ENCODE results near the gene MSI1.
A peak's percentile ranks its signal among the peaks of the same experiment; 100 is the strongest.
"Not testable (repeated sequence)": the region's sequence is repeated elsewhere in the genome, so short reads cannot be mapped to it uniquely, and the experiment has no call there.

Gene MSI1

DNA sequence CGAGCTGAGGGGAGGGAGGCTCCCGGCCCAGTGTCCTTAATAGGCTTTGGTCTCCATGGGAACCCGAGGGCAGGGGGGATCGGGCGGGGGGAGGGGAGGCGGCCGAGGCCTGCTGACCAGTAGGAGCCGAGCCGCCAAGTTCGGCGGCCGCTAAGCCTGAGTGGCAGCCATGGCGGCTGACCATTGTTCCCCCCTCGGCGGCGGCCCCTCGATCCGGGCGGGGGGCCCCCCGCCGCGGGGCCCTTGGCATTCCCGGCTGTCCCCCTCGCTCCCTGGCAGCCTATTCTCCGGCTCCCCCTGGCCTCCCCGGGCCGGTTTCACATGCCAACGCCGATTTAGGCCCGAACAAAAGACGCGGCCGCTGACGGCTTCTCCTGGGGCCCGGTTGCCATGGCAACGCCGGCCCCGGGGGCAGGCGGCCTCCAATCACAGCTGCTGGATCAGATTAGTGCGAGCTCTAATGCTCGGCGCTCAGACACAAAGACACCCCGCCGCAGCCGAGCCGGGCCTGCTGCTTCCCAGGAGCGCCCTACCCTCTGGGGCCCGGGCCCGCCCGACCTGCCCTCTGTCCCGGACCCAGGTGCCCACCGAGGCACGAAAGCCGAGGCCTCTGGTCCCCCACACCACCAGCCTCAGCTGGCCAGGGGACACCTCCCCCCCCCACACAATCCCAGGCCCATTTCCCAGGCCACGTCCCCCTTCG lies 7.3 kb downstream of the MSI1 start:
- DNase-seq (ENCODE audit: low read depth, low spot score) = no peak

GRCh38 chr12:120359128-120359527 lies 9.8 kb downstream of the MSI1 start:
- no peak for DNase-seq (ENCODE audit: low read depth, low spot score)
- H3K4me3 ChIP-seq (ENCODE audit: low read length) = no peak overlapping the region

More for the DNA sequence above, 7.3 kb downstream of the MSI1 start:
- H3K4me3 ChIP-seq (ENCODE audit: low read length) = no peak overlapping the region

- no peak for DNase-seq (ENCODE audit: low read depth, low spot score)
- no peak overlapping the region for H3K4me3 ChIP-seq (ENCODE audit: low read length)
Observed at GRCh38 chr12:120358412-120359100, 10.4 kb downstream of the MSI1 start.

GRCh38 chr12:120357104-120357503 lies 11.9 kb downstream of the MSI1 start:
- no peak for DNase-seq (ENCODE audit: low read depth, low spot score)
- H3K4me3 ChIP-seq (ENCODE audit: low read length) = no peak overlapping the region

DNA sequence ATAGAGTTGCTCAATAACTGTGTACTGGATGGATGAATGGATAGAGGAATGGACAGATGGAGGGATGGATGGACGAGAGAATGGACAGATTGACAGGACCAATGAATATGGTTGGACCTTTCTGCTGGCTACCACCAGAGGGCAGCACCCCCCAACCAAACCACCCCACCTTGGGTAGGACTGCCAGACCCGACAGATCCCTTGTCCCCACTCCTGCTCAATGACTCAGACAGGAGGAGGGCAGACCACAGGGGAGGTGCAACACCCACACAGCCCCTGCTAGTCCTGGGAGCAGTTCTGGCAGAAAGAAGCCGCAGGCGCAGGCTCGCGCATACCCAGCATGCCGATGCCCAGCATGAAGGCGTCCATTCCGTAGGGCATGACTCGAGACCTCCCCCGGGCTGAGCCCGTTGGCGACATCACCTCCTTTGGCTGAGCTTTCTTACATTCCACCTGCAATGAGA lies 12.4 kb downstream of the MSI1 start:
- H3K4me3 ChIP-seq (ENCODE audit: low read length) = no peak overlapping the region
- DNase-seq (ENCODE audit: low read depth, low spot score) = peak; percentile 44

GRCh38 chr12:120353556-120354317 lies 15.2 kb downstream of the MSI1 start:
- no peak overlapping the region for H3K4me3 ChIP-seq (ENCODE audit: low read length)
- DNase-seq (ENCODE audit: low read depth, low spot score) = no peak

GRCh38 chr12:120353136-120353535 lies 15.8 kb downstream of the MSI1 start:
- DNase-seq (ENCODE audit: low read depth, low spot score) = no peak
- H3K4me3 ChIP-seq (ENCODE audit: low read length) = no peak overlapping the region

GRCh38 chr12:120352117-120352516 lies 16.8 kb downstream of the MSI1 start:
- no peak overlapping the region for H3K4me3 ChIP-seq (ENCODE audit: low read length)
- DNase-seq (ENCODE audit: low read depth, low spot score) = no peak

GRCh38 chr12:120350576-120351350 lies 18.2 kb downstream of the MSI1 start:
- no peak overlapping the region for H3K4me3 ChIP-seq (ENCODE audit: low read length)
- no peak for DNase-seq (ENCODE audit: low read depth, low spot score)

- no peak for DNase-seq (ENCODE audit: low read depth, low spot score)
- no peak overlapping the region for H3K4me3 ChIP-seq (ENCODE audit: low read length)
Observed at GRCh38 chr12:120347766-120348165, 21.2 kb downstream of the MSI1 start.

- H3K4me3 ChIP-seq (ENCODE audit: low read length) = no peak overlapping the region
- peak; percentile 6 for DNase-seq (ENCODE audit: low read depth, low spot score)
Observed at GRCh38 chr12:120346681-120347080, 22.3 kb downstream of the MSI1 start.

DNA sequence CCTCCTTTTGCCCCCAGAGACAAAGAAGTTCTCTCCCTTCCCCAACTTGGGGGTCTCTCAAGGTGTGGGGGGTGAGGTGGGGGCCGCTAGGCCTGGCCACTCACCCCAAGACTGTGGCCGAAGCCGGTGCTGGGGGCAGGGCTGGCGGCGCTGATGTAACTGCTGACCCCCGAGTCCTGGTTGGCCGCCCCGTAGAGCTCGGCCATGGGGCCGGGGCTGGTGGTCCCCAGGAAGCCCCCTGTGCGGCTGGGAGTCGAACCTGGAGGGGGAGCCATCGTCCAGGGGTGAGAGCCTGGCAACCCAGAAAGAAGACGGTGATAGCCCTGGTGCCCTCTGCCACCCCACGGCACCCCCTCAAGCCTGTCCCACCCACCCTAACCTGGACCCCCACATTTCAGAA lies 22.9 kb downstream of the MSI1 start:
- no peak overlapping the region for H3K4me3 ChIP-seq (ENCODE audit: low read length)
- no peak for DNase-seq (ENCODE audit: low read depth, low spot score)

DNA sequence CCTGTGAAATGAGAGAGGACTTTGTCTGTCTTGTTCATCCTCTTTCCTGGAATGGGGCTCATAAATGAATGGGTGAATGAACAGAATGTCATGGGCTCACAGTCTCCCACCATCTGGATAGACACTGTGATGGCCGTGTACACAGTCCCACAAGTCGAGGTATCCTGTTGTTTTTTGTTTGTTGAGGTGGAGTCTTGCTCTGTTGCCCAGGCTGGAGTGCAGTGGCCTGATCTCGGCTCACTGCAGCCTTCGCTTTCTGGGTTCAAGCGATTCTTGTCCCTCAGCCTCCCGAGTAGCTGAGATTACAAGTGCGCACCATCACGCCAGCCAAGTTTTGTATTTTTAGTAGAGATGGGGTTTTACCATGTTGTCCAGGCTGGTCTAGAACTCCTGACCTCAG lies 25.3 kb downstream of the MSI1 start:
- no peak overlapping the region for H3K4me3 ChIP-seq (ENCODE audit: low read length)
- DNase-seq (ENCODE audit: low read depth, low spot score) = no peak

DNA sequence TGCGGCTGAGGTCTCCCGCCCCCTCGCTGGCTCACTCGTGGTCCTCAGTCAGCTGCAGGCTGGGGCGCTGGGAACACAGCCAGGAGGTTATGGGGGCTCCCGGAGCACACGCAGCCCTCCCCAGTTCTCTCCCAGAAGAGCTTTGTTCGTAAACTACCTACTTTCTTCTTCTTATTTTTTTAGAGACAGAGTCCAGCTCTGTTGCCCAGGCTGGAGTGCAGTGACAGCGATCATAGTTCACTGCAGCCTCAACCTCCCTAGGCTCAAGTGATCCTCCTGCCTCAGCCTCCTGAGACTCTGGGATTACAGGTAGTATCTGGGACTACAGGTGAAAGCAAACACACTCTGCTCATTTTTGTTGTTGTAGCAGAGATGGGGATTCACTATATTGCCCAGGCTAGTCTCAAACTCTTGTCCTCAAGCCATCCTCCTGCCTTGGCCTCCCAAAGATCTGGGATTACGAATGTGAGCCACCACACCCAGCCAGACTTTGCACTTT lies 25.9 kb downstream of the MSI1 start:
- DNase-seq (ENCODE audit: low read depth, low spot score) = no peak
- H3K4me3 ChIP-seq (ENCODE audit: low read length) = no peak overlapping the region

DNA sequence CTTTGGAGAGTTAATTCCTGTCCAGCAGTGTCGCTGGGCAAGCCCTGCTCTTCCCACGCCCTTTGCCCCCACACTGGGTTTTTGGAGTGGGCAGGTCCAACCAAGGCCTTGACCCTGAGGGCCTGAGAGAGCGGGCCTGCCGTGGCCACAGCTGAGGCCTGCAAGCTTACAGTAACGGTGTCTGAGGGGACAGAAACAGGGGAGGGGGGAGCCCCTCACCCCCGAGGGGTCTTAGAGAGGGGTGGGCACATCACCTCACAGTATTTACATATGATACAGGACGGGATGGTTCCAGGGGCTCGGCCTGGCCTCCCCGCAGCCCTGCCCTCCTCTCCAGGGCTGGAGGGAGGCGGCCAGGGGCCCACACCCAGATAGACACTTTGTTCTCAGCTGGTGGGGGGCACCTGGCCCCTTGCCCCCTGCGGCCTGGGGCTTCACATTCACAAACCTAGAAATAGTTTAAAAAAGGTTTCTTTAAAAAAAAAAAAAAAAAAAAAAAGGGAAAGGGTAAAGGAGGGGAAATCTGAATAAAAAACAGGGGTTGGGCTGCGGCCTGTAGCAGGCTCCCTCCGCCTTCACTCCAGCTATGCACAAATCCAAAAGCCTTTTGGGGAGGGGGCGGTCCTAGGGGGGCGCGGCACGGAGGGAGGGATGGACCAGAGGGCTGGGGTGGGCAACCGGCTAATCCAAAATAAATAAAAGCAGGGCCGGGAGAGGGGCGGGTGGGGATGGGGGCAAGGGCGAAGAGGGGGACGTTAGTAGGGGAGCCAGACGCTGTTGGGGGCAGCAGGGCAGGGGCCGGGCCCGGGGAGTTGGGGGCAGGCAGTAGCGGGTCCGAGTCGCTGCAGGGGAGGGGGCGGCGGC lies 26.6 kb downstream of the MSI1 start:
- no peak overlapping the region for H3K4me3 ChIP-seq (ENCODE audit: low read length)
- no peak for DNase-seq (ENCODE audit: low read depth, low spot score)

- H3K4me3 ChIP-seq (ENCODE audit: low read length) = no peak overlapping the region
- no peak for DNase-seq (ENCODE audit: low read depth, low spot score)
Observed at GRCh38 chr12:120339256-120339655, 29.7 kb downstream of the MSI1 start.

DNA sequence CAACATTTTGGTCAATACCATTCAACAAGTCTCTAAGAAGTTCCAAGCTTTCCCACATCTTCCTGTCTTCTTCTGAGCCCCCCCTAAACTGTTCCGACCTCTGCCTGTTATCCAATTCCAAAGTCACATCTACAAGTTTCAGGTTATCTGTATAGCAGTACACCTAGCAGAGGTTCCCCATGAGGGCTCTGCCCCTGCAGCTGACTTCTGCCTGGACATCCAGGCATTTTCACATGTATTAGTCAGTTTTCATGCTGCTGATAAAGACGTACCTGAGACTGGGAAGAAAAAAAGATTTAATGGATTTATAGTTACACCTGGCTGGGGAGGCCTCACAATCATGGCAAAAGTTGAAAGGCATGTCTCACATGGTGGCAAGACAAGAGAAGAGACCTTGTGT lies 31.2 kb downstream of the MSI1 start:
- DNase-seq (ENCODE audit: low read depth, low spot score) = no peak
- no peak overlapping the region for H3K4me3 ChIP-seq (ENCODE audit: low read length)

DNA sequence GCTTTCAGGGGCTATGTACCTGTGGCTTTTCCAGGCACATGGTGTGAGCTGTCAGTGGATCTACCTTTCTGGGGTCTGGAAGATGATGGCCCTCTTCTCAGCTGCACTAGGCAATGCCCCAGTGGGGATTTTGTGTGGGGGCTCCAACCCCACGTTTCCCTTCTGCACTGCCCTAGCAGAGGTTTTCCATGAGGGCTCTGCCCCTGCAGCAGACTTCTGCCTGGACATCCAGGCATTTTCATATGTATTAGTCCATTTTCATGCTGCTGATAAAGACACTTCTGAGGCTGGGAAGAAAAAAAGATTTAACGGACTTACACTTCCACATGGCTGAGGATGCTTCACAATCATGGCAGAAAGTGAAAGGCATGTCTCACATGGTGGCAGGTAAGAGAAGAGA lies 32.6 kb downstream of the MSI1 start:
- H3K4me3 ChIP-seq (ENCODE audit: low read length); DNase-seq (ENCODE audit: low read depth, low spot score): not testable (repeated sequence)
